Right lung (tissue), 5 donors: Measurements from ENCODE around the gene LTN1. TPM values are rescaled to one million over a fixed set of nuclear protein-coding genes. Genes with fewer than 3 reads are reported as not detected.
"Not testable (repeated sequence)": the region's sequence is repeated elsewhere in the genome, so short reads cannot be mapped to it uniquely, and the experiment has no call there.

Experiments used
- DNase-seq, 2 donors: peaks; one replicate each; pipeline ENCODE4 v3.0.0-alpha.2; 2013
- polyA plus RNA-seq, 5 donors: library from polyadenylated mRNA; unstranded; fragments of 120-200 nt; gene quantifications; one replicate each; pipeline versions ENCODE4 v1.2.1 to v1.2.3, GENCODE V29; 2013; ENCODE audit warnings: inconsistent platforms in 1 of 5, low replicate concordance in 1 of 5; ENCODE audit not compliant: insufficient read length in 5 of 5, insufficient read depth in 1 of 5

Gene LTN1
- polyA plus RNA-seq, 5 donors, result 21.7 to 47.8 (median 36.9) TPM

DNA sequence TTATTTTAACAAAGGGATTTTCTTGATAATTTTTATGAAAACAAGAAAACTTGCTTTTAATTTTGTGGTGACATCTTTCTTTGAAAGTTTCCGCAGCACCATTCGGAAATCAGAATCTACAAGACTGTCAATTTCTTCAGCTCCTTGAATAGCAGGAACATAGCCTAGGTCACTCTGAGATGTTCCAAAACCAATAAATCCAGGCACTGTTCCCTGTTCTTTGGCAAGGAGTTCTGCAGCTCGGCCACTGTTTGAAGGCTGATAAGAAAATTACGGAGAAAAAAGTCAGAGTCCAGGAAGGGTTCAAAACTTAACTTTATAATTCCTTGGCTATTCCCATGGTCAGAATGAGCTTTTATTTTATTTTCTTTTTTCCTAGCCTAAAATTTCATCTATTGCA, 6.0 kb downstream of the LTN1 start:
- DNase-seq, result no peak

DNA sequence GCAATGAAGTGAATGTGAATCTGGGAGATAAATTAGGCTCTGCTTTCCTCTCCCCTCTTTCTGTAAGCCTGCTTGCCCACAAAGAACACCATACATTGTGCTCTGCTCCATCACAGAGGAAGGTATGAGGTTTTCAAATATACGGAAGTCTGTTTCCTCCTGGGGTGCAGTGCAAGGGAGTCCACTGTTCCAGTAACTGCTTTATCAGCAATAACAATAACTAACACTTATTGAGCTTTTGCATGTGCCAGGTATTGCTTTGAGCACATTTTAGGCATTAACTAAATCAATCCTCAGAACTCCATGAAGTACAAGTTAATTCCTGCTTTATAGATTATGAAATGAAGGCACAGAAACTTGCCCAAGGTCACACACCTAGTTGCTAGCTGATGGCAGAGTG, 10.0 kb downstream of the LTN1 start:
- no peak for DNase-seq

DNA sequence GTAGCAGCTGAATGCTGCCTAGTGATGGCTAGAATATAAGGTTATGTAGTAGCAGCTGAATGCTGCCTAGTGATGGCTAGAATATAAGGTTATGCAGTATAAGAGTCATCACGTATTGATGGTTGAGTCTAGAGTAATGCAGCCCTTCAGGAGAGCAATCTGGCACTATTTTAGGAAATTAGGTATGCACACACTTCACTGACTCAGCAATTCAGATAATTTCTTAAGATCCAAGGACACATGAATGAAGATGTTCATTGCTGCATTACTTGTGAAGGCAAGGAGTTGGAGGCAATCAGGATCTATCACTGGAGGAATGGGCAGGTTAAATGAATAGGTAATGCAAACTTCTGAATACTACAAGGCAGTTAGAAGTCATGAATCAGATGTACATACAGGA, 13.6 kb downstream of the LTN1 start:
- no peak for DNase-seq

DNA sequence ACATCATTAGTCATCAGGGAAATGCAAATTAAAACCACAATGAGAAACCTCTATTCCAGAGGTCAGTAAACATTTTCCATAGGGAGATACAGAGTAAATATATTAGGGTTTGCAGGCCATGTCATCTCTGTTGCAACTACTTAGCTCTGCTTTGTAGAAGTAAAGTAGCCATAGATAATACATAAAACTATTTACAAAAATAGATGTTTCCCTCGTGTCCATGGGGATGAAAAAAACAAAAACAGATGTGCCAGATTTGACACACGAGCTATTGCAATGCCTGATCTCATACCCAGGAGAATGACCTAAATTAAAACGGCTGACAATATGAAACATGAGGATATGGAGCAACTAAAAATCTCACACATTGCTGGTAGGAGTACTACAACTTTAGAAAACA, 17.3 kb downstream of the LTN1 start:
- no peak for DNase-seq

DNA sequence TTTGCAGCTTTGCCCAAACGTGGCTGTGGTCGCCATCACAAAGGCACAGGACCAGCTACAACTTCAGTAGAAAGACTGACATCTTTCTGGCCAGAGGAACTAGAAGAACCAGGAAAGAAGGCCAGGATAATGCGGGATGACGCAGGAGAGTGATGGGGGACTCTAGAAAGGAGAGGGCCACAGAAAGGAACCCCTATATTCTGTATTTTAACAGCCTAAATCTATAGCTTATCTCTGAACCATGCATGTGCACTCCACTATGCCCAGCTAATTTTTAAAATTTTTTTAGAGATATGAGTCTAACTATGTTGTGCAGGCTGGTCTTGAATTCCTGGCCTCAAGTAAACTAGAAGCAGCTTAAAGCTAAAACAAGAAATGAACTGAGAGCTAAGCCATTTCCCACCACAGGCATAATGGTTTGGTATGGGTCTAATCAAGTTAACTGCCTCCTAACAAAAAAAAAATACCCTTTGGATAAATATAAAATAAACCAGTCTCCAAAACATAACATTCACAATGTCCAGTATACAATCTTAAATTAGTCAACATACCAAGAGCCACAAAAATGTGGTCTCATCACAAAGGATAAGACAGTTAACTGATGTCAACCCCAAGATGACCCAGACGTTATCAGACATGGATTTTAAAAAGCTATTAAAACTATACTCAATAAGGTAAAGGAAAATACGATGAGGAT, 18.0 kb downstream of the LTN1 start:
- DNase-seq, result no peak

DNA sequence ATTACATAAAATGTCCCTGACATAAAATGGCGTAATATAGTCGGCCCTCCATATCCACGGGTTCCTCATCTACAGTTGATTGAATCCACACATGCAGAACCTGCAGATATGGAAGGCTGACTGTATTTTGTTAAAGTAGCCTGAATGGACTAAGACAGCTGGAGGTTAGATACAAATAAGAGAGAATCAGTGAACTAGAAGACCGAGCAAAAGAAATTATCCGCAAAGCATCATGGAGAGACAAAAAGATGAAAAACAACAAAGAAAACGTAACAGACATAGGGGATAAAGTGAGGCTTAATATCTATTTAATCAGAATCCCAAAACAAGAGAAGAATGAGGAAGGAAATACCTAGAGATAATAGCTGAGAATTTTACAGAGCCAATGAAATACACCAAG, 20.3 kb downstream of the LTN1 start:
- no peak for DNase-seq

DNA sequence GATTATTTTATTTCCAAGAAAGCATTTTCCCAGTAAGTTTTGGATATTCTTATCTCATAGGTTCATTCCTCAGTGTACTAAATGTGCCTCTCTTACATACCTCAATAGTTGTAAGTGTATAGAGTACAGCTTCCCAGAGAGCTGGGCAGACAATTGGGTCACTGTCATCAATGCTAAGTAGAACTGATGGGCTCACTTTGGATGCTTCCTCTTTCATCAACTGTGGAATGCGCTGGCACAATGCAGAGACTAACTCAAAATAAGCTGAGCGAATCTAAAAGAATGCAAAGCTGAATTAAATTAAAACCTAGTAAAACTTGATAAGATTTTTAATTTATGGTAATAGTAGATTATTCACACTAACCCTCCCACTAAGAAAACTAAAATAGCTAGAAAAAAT, 21.5 kb downstream of the LTN1 start:
- no peak for DNase-seq

DNA sequence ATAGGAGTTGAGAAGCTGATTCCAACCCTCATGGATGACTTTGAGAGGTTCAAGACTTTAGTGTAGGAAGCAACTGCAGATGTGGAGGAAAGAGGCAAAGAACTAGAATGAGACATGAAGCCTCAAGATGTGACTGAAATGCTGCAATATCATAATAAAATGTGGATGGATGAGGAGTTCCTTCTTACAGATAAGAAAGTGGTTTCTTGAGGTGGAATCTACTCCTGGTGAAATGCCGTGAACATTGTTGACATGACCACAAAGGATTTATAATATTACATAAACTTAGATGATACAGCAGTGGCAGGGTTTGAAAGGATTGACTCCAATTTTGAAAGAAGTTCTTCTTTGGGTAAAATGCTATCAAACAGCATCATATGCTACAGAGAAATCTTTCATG, 28.8 kb downstream of the LTN1 start:
- no peak for DNase-seq

DNA sequence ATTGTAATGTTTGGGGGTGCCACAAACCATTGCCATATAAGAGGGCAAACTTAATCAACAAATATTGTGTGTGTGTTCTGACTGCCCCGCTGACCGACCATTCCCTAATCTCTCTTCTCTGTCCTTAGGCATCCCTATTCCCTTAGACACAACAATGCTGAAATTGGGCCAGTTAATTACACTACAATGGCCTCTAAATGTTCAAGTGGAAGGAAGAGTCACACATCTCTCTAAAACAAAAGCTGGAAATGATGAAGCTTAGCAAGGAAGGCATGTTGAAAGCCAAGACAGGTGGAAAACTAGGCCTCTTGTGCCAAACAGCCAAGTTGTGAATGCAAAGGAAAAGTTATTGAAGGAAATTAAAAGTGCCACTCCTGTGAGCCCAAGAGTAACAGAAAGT, 30.2 kb downstream of the LTN1 start:
- no peak for DNase-seq

DNA sequence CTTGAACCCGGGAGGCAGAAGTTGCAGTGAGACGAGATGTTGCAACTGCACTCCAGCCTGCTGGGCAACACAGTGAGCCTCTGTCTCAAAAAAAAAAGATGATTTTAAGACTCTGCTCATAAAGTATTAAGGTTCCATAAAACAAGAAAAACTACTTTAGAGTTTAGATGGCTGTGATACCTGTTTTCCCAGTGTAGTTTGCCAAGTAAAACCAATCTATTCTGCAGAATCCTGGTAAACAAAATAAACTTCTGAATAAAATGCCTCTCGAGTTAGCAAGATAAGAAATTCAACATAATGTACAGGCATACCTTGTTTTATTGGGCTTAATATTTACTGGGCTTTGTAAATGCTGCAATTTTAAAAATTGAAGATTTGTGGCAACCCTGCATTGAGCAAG, 30.8 kb downstream of the LTN1 start:
- no peak for DNase-seq

DNA sequence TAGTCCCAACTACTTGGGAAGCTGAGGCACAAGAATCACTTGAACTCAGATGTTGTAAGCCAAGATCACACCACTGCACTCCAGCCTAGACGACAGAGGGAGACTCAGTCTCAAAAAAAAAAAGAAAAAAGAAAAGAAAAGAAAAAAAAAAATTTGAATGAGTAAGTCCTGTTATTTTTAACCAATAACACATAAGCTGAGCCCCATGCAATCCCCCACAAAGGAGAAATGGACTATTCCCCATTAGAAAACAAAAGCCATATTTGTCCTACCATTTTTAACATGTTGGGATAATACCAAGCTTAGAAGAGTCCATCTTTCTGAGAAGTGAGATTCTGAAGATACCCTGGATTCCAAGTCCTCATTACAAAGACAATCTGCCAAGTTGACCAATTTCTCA, 32.4 kb downstream of the LTN1 start:
- DNase-seq, result no peak

DNA sequence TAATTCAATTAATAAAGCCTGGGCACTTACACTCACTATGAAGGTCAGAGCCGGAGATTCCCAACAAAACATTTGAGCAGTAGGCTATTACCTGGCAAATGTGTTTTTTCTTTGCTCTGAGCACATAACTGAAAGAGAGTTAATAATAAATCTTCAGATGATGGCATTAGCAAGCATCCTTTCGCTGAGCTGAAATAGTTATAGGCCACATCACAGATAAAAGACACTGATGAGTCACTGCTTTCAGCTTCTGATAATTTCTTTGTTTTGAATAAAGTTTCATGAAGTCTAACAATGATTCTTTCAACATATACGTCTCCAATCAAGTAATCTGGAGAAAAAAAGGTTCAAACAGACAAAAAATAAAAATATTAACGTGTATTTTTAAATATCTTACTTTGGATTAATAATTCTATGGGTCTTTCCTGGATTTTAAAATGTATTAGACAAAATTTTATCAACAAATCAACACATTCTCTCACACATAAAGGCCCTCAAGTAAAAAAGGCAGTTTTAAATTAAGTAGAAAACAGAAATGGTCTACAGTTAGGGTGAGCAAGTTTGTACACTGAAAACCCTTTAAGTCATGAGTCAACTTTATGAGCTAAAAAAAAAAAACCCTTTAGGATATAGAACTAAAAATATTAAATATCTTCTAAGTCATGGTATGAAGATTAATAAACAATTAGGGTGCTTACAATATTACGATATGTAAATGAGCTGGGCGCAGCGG, 33.1 kb downstream of the LTN1 start:
- no peak for DNase-seq

DNA sequence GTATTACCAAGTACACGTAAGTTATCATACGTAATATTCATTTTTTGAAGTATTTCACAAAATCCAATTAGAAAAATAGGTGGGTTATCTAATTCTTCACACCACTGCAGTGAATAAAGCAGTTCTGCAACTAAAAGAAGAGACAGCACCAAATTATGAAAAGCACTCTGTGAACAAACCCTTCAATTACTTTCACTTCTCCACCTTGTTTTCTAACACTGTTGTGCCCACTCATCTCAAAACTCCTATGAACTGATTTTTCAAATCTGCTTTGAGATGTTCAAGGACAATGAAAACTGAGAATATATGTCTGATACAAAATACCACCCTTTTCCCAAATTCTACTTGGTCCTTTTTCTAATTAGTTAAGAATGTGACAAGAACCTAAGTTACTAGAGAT, 39.4 kb downstream of the LTN1 start:
- no peak for DNase-seq

DNA sequence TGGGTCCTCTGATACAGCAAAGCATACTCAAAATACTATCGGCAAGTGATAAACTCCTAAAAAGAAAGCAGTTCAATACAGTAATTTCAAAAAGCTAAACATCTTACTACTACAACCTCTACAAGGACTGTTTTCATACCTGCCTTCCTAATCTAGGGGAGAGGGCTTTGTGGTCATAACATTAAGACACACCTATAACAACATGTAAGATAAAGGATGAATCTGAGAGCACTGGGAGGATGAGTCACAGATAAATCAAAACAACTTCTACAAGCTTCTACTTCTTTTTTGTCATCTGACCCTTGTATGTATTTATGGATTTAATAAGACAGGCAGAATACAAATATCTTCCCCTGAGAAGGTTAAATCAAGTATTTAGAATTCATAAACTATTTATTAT, 40.0 kb downstream of the LTN1 start:
- DNase-seq, result no peak

DNA sequence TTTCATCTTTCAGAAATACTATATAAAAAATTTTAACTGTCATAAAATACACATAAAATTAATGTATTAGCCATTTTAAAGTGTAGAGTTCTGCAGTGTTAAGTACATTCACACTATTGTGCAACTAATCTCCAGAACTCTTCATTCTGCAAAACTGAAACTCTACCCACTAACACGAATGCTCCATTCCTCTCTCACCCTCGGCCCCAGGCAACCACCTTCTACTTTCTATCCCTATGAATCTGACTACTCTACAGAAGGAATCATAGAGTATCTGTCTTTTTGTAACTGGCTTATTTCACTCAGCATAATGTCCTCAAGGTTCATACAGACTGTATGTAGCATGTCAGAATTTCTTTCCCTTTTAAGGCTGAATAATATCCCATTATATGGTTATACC, 43.4 kb downstream of the LTN1 start:
- no peak for DNase-seq

DNA sequence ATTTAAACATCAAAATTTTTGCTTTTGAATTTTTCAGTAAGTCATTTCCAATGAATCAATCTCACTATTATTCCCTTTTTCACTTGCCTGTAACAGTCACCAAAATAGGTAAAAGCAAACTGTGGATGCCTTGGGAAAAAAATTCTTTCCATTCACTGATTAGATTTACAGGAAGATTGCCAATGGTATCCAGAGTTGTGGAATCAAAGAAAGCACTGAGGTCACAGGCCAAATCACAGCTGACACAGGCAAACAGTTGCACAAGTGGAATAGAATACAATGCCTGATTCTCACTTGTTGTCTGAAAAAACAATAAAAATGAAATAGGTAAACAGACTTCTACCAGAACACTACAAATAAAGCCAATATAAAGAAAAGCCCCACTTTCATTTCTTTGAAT, 48.4 kb downstream of the LTN1 start:
- no peak for DNase-seq

DNA sequence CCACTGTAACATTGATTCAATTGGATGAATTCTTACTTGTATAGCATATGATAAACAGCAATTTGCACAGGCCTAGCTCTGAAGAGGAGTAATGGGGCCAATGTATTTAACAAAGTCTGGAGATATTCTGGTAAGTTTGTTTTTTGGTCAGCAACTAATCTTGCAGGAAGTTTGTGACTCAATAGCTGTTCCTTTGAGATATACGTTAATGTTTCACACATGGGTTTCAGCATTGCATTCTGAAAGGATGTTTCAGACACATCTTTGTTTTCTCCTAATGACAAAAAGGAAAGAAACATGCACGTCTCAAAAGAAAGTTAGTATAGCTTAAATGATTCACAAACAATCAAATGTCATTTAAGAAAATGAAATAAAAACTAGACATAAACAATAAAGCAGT, 49.0 kb downstream of the LTN1 start:
- DNase-seq, result no peak

DNA sequence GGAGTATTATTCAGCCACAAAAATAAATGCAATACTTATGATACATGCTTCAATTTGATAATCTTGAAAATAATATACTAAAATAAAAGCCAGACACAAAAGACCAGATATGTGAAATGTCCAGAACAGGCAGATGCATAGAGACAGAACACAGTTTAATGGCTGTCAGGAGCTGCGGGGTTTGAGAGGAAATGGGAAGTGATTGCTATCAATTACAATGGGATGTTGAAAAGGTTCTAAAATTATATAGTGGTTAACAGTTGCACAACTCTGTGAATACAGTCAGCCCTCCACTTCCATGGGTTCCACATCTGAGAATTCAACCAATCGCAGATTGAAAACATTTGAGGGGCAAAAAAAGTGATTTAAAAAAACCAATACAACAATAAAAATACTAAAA, 54.0 kb downstream of the LTN1 start:
- no peak for DNase-seq

DNA sequence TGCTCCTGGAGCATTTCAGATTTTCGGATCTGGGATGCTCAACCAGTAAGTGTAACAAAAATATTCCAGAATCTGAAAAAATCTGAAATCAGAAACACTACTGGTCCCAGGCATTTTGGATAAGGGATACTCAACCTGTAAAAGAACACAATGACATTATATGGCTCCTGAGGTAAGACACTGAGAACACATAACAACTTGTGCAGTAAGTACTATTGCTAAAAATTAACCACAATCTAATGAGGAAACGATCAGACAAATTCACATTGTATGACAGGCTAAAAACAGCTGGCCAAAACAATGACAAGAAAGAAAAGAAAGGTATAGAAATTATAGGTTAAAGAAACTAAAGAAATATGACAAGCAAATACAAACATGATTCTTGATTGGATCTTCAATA, 54.9 kb downstream of the LTN1 start:
- DNase-seq, result no peak

DNA sequence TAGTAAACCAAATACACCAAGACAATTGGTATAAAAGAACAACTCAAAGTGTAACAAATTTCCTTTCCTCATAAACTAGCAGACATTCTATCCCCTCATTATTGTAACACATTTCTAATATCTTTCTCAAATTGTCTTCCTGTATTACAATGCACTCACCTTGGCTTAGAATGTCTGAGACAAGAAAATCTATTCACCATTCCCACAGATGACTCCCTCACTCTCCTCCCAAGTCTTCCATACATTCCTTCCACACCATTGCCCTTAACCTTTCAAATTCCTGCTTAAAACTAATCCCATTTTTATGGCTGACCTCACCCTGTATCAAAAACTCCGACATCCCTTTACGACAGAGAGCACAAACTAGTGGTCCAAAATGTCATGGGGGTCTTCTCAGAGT, 56.0 kb downstream of the LTN1 start:
- no peak for DNase-seq

DNA sequence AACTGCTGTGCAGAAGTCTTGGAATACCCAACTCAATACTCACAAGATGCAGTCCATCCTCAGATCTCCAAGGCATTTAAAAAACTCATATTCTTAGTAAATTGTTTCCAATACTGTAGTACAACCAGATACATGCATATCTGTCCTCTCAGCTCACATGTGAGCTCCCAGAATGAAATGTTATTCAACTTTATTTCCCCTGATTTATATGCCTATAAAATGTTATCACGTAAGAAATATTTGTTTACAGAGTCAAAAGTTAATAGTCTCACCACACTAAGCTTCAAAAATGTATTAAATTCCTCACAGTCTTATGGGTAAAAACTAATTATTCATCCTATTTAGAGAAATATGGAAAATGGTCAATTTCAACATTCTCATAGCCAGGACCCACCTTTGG, 56.6 kb downstream of the LTN1 start:
- no peak for DNase-seq

DNA sequence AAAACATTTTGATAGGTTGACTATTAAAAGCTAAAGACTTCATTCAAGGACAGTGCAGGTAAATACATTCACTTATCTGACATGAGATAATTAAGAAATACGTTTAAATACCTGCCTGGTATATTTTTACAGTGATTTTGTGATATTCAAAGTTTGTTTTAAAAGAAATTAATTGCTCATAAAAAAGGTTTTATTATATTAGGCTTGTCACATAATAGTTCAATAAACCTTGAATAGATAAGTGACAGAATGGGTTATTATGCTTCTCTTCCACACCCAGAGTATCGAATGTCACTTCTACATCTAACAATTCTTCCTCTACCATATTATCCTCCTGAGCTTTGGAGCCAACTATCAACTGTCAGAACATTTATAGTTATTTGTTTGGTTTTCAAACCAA, 60.0 kb downstream of the LTN1 start:
- DNase-seq, result no peak

DNA sequence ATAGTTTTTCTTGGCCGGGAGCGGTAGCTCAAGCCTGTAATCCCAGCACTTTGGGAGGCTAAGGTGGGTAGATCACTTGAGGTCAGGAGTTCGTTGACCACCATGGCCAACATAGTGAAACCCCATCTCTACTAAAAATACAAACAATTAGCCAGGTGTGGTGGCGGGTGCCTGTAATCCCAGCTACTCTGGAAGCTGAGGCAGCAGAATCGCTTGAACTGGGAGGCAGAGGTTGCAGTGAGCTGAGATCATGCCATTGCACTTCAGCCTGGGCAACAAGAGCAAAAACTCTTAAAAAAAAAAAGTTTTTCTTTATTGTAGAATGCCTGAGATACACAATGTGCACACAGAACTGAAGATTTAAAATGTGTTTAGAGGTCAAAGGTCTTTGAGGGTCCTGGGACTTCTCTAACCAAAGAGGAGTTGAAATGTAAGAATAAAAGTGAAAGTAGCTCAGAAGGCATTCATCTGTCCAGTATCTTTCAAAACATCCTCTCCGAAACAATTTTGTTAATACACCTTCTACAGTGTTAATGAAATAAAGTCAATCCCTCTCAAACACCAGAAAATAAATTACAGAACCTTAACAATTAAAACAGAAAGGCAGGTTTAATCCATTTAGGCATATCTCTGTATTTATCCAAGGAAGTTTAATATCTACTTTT, 60.8 kb downstream of the LTN1 start:
- not testable (repeated sequence) for DNase-seq
